ENCODE measurements around the gene ZBTB7A. TPM values are rescaled to one million over a fixed set of nuclear protein-coding genes. Genes with fewer than 3 reads are reported as not detected.

Gene ZBTB7A
- total RNA-seq, 1 donor from 2014 or later = 15.7 TPM

GRCh38 chr19:4064496-4065260, 2.0 kb downstream of the ZBTB7A start:
- DNase-seq (ENCODE audit: low read depth, low spot score) = no peak
- Mint-ChIP-seq H3K9me3 (no peaks in the 10 kb centered on the region), H3K27me3 (ENCODE audit: low read depth) (peaks cover 24% of the 10 kb centered on the region), H3K4me1 (peaks cover 15% of the 10 kb centered on the region), H3K27ac (ENCODE audit: unreplicated experiment) (no peak overlapping the region), H3K36me3 (ENCODE audit: low read depth) (no peaks in the 10 kb centered on the region), H3K4me3 (no peak overlapping the region)
- no peak for TF ChIP-seq CTCF (conservative IDR thresholded peaks at IDR 0.05)

GRCh38 chr19:4064149-4064495, 2.6 kb downstream of the ZBTB7A start:
- Mint-ChIP-seq H3K36me3 (ENCODE audit: low read depth) (no peaks in the 10 kb centered on the region), H3K27me3 (ENCODE audit: low read depth) (peaks cover 20% of the 10 kb centered on the region), H3K4me3 (peak overlapping the region; percentile 93), H3K9me3 (no peaks in the 10 kb centered on the region), H3K4me1 (peaks cover 13% of the 10 kb centered on the region), H3K27ac (ENCODE audit: unreplicated experiment) (peak overlapping the region; percentile 70)
- no peak for TF ChIP-seq CTCF (conservative IDR thresholded peaks at IDR 0.05)
- DNase-seq (ENCODE audit: low read depth, low spot score) = no peak

GRCh38 chr19:4063369-4064148, 3.1 kb downstream of the ZBTB7A start:
- DNase-seq (ENCODE audit: low read depth, low spot score) = no peak
- no peaks in the 10 kb centered on the region for H3K36me3 Mint-ChIP-seq (ENCODE audit: low read depth)
- H3K4me3 Mint-ChIP-seq = peak overlapping the region; percentile 93
- no peaks in the 10 kb centered on the region for H3K9me3 Mint-ChIP-seq
- no peak for TF ChIP-seq CTCF (conservative IDR thresholded peaks at IDR 0.05)
- peaks cover 13% of the 10 kb centered on the region for H3K4me1 Mint-ChIP-seq
- peaks cover 15% of the 10 kb centered on the region for H3K27me3 Mint-ChIP-seq (ENCODE audit: low read depth)
- peak overlapping the region; percentile 70 for H3K27ac Mint-ChIP-seq (ENCODE audit: unreplicated experiment)

- Mint-ChIP-seq H3K4me3 (peak overlapping the region; percentile 93), H3K4me1 (peaks cover 6% of the 10 kb centered on the region), H3K9me3 (no peaks in the 10 kb centered on the region), H3K27ac (ENCODE audit: unreplicated experiment) (no peak overlapping the region), H3K36me3 (ENCODE audit: low read depth) (no peaks in the 10 kb centered on the region), H3K27me3 (ENCODE audit: low read depth) (peaks cover 6% of the 10 kb centered on the region)
- no peak for DNase-seq (ENCODE audit: low read depth, low spot score)
- no peak for TF ChIP-seq CTCF (conservative IDR thresholded peaks at IDR 0.05)
Measured at GRCh38 chr19:4062419-4063368, 4.0 kb downstream of the ZBTB7A start.

Measured in neural crest cell (in vitro differentiated cells).